Muscle layer of duodenum (tissue), 2 donors: ENCODE data around the gene ITGB1.
"Not testable (repeated sequence)": the region's sequence is repeated elsewhere in the genome, so short reads cannot be mapped to it uniquely, and the experiment has no call there.

Source experiments
- H3K27ac ChIP-seq: one replicate; pipeline ENCODE4 v1.7.0; 2013; ENCODE audit warnings: mild to moderate bottlenecking, low read length
- H3K27me3 ChIP-seq: one replicate; pipeline ENCODE4 v1.7.0; 2013; ENCODE audit warnings: low read depth, mild to moderate bottlenecking, control low read depth, low read length
- H3K36me3 ChIP-seq, 2 donors: one replicate each; pipeline ENCODE4 v1.7.0; 2013; ENCODE audit warnings: low read length in 2 of 2, control low read depth in 1 of 2, mild to moderate bottlenecking in 1 of 2; ENCODE audit not compliant: insufficient read depth in 2 of 2, control insufficient read depth in 1 of 2
- H3K4me1 ChIP-seq, 2 donors: one replicate each; pipeline ENCODE4 v1.7.0; 2013; ENCODE audit warnings: low read length in 2 of 2, mild to moderate bottlenecking in 2 of 2, control low read depth in 1 of 2, moderate library complexity in 1 of 2; ENCODE audit not compliant: insufficient read depth in 2 of 2, control insufficient read depth in 1 of 2
- H3K4me3 ChIP-seq, 2 donors: one replicate each; pipeline ENCODE4 v1.7.0; 2013; ENCODE audit warnings: low read length in 2 of 2, low read depth in 1 of 2, mild to moderate bottlenecking in 1 of 2
- H3K9me3 ChIP-seq, 2 donors: one replicate each; pipeline ENCODE4 v1.7.0; 2013; ENCODE audit warnings: low read length in 2 of 2, control low read depth in 1 of 2, mild to moderate bottlenecking in 1 of 2; ENCODE audit not compliant: control insufficient read depth in 1 of 2
- donor health status: healthy.

The ITGB1 gene

GRCh38 chr10:32979719-32980118 is 21.7 kb upstream of the ITGB1 start:
- not testable (repeated sequence) for H3K27me3 ChIP-seq, H3K4me3 ChIP-seq, H3K27ac ChIP-seq, H3K9me3 ChIP-seq, H3K4me1 ChIP-seq
- peaks cover 0 to 11% of the 10 kb centered on the region in 2 donors for H3K36me3 ChIP-seq

GRCh38 chr10:32979041-32979440 is 21.0 kb upstream of the ITGB1 start:
- H3K36me3 ChIP-seq = peaks cover 0 to 11% of the 10 kb centered on the region in 2 donors
- no peak overlapping the region for H3K27ac ChIP-seq
- H3K9me3 ChIP-seq = no peaks in the 10 kb centered on the region
- H3K4me1 ChIP-seq = peaks cover 3 to 4% of the 10 kb centered on the region in 2 donors
- H3K4me3 ChIP-seq = no peak overlapping the region
- no peaks in the 10 kb centered on the region for H3K27me3 ChIP-seq

GRCh38 chr10:32977846-32978809 is 20.1 kb upstream of the ITGB1 start:
- H3K4me1 ChIP-seq, H3K4me3 ChIP-seq, H3K9me3 ChIP-seq, H3K27ac ChIP-seq, H3K27me3 ChIP-seq: not testable (repeated sequence)
- H3K36me3 ChIP-seq = peaks cover 0 to 11% of the 10 kb centered on the region in 2 donors

DNA sequence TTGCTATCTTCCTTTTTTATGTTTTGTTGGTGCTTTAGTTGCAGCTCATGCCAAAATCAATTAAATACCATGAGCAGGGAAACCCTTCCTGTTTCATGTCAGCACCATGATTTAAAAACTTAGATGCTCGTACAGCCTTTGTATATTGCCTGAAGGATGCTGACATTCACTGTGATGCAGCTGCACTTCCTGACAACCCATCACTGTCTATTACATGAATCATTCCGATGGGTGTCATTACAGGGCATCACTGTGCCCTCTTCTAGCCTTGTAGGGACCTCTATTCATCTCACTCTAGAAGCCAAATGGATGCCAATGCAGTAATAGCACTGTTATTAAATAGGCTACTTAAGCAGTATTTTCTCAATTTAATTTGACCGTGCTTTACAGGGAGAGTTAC is 18.3 kb upstream of the ITGB1 start:
- Histone ChIP-seq H3K9me3 (no peaks in the 10 kb centered on the region), H3K27ac (no peak overlapping the region), H3K36me3 (peaks cover 0 to 6% of the 10 kb centered on the region in 2 donors), H3K4me3 (no peak overlapping the region), H3K4me1 (peaks cover 0 to 3% of the 10 kb centered on the region in 2 donors), H3K27me3 (no peaks in the 10 kb centered on the region)

DNA sequence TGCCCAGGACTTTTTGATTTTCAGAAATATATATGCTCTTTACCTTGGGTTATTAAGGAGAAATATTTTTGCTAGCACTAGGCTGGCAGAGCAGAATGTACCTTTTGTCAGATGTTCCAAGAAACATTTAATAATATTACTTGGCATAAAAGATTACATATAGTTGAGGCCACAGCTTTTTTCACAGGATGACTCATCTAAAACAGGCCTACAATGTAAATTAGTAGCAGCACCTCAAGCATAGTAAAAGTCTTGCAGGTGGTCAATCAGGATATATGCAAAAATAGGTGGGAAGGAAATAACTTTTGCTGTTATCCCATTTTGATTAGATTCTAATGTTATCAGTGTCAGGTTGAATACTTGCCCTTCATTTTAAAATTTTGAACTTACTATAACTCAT is 14.9 kb upstream of the ITGB1 start:
- Histone ChIP-seq H3K9me3 (no peaks in the 10 kb centered on the region), H3K4me3 (no peak overlapping the region), H3K27ac (no peak overlapping the region), H3K27me3 (no peaks in the 10 kb centered on the region), H3K36me3 (no peaks in the 10 kb centered on the region), H3K4me1 (no peaks in the 10 kb centered on the region)

DNA sequence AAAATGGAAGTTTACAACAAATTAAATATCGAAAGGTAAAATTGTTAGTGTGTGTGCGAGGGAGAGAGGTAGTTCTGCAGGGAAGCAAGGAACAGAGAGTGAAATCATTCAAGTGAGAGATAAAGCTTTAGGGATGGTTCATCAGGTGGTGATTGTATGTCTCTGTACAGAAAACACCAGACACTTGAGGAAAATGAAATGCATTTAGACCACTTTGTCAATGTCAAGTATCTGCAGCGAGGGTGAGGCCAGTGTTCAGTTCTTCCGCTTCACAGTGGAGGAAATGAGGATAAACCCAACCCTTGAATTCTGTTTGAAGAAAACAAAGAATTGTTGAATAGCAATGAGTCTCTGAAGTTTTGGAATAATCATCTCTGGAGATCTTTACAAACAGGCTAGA is 14.4 kb upstream of the ITGB1 start:
- H3K27me3 ChIP-seq = no peaks in the 10 kb centered on the region

GRCh38 chr10:32971536-32972091 is 13.6 kb upstream of the ITGB1 start:
- Histone ChIP-seq H3K4me3 (no peak overlapping the region), H3K4me1 (no peaks in the 10 kb centered on the region), H3K27me3 (no peaks in the 10 kb centered on the region), H3K36me3 (no peaks in the 10 kb centered on the region), H3K27ac (peak overlapping the region; percentile 1), H3K9me3 (no peaks in the 10 kb centered on the region)

More for the DNA sequence above, 14.4 kb upstream of the ITGB1 start:
- H3K4me1 ChIP-seq = no peaks in the 10 kb centered on the region
- H3K27ac ChIP-seq = no peak overlapping the region
- H3K4me3 ChIP-seq = no peak overlapping the region
- no peaks in the 10 kb centered on the region for H3K36me3 ChIP-seq
- no peaks in the 10 kb centered on the region for H3K9me3 ChIP-seq

DNA sequence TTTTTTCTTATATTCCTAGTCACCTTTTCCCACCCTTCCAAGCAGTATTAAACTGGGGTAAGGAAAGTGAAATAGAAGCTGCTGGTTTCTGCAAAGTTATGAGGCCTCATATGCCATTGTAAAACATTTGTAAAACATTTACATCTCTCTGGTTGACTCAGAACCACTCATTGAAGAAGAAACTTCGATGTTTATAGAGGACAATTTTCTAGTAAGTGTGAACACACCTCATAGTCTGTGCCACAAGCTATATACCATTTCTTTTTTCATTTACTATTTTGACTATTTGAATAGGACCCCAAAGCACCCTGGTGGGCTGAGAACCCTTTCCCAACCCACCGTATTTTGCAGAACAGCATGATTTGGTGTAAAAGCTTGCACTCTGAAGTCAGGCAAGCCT is 12.9 kb upstream of the ITGB1 start:
- Histone ChIP-seq H3K27me3 (no peaks in the 10 kb centered on the region), H3K36me3 (no peaks in the 10 kb centered on the region), H3K9me3 (no peaks in the 10 kb centered on the region), H3K4me3 (no peak overlapping the region), H3K27ac (no peak overlapping the region), H3K4me1 (no peaks in the 10 kb centered on the region)

DNA sequence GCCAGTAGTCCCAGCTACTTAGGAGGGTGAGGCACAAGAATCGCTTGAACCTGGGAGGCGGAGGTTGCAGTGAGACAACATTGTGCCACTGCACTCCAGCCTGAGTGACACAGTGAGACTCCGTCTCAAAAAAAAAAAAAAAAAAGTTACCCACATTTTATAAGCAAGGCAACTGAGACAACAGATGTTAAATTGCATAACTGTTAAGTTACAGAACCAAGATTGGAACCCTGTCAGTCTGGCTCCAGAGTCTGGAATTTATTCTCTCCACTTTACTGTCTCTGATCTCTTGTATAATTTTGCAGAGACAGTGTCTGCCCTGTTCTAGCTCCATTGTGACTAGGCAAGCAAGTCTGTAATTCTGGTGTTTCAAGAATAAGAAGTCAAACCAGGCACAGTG is 6.2 kb upstream of the ITGB1 start:
- H3K36me3 ChIP-seq = no peaks in the 10 kb centered on the region
- H3K27me3 ChIP-seq = no peaks in the 10 kb centered on the region
- H3K27ac ChIP-seq = no peak overlapping the region
- no peak overlapping the region for H3K4me3 ChIP-seq
- no peaks in the 10 kb centered on the region for H3K9me3 ChIP-seq
- peaks cover 3 to 5% of the 10 kb centered on the region in 2 donors for H3K4me1 ChIP-seq

GRCh38 chr10:32963096-32963495 is 5.1 kb upstream of the ITGB1 start:
- peak overlapping the region; percentile 95 for H3K27ac ChIP-seq
- H3K36me3 ChIP-seq = peaks cover 0 to 4% of the 10 kb centered on the region in 2 donors
- no peak overlapping the region for H3K4me3 ChIP-seq
- H3K27me3 ChIP-seq = no peaks in the 10 kb centered on the region
- H3K4me1 ChIP-seq = peaks cover 3 to 5% of the 10 kb centered on the region in 2 donors
- H3K9me3 ChIP-seq = no peaks in the 10 kb centered on the region

GRCh38 chr10:32962521-32962920 is 4.5 kb upstream of the ITGB1 start:
- Histone ChIP-seq H3K4me3 (no peak overlapping the region), H3K27ac (peak overlapping the region; percentile 95), H3K27me3 (no peaks in the 10 kb centered on the region), H3K9me3 (no peaks in the 10 kb centered on the region), H3K36me3 (peaks cover 0 to 4% of the 10 kb centered on the region in 2 donors), H3K4me1 (peaks cover 3 to 5% of the 10 kb centered on the region in 2 donors)
